H1 (cell line): ENCODE measurements around the gene SDHAF4. TPM values are rescaled to one million over a fixed set of nuclear protein-coding genes. Genes with fewer than 3 reads are reported as not detected.

Experiments
- CTCF ChIA-PET: fragments of 300-600 bp; sonication (Branson Sonifier 250); formaldehyde crosslinking; loops from one replicate; lab custom pipeline; 2021; ENCODE audit not compliant: partially characterized antibody; lab: Charles Lee
- POLR2A ChIA-PET: fragments of 300-600 bp; sonication (Branson Sonifier 250); formaldehyde crosslinking; loops from one replicate; lab custom pipeline; 2021; ENCODE audit warnings: inconsistent platforms; ENCODE audit not compliant: partially characterized antibody; lab: Charles Lee
- DNase-seq, 2 experiments: peaks; one replicate each; pipeline versions ENCODE4 v3.0.0 to v3.0.0-alpha.2; 2010 to 2022; ENCODE audit warnings: low spot score in 2 of 2, low read depth in 1 of 2, mixed read lengths in 1 of 2
- FAIRE-seq: peaks from 2 replicates; lab custom pipeline; 2011; peaks lifted over from hg19 to GRCh38; lab: Jason Lieb, UNC
- H2AFZ ChIP-seq: 2 replicates; pipeline ENCODE4 v1.8.1; 2012; ENCODE audit warnings: low read length, inconsistent platforms
- H2AK5ac ChIP-seq: 2 replicates; pipeline ENCODE4 v1.6.1; 2013; ENCODE audit warnings: low read depth, low read length
- H2BK120ac ChIP-seq: replicated peaks from 2 replicates; pipeline ENCODE3; 2013; ENCODE audit warnings: low read depth, low read length, inconsistent platforms
- H2BK12ac ChIP-seq: 2 replicates; pipeline ENCODE4 v1.6.1; 2013; ENCODE audit warnings: low read depth, low read length
- H2BK15ac ChIP-seq: 2 replicates; pipeline ENCODE4 v1.6.1; 2013; ENCODE audit warnings: low read length
- H2BK20ac ChIP-seq: 2 replicates; pipeline ENCODE4 v1.6.1; 2013; ENCODE audit warnings: low read length
- H2BK5ac ChIP-seq: 2 replicates; pipeline ENCODE4 v1.6.1; 2013; ENCODE audit warnings: low read depth, low read length
- H3K14ac ChIP-seq: 2 replicates; pipeline ENCODE4 v1.6.1; 2013; ENCODE audit warnings: inconsistent platforms; ENCODE audit not compliant: insufficient read length
- H3K18ac ChIP-seq: 2 replicates; pipeline ENCODE4 v1.6.1; 2013; ENCODE audit warnings: low read length; ENCODE audit errors: extremely low read depth
- H3K23ac ChIP-seq: 2 replicates; pipeline ENCODE4 v1.6.1; 2013; ENCODE audit warnings: inconsistent platforms; ENCODE audit not compliant: insufficient read length
- H3K23me2 ChIP-seq: 2 replicates; pipeline ENCODE4 v1.6.1; 2013; ENCODE audit warnings: low read depth, low read length
- H3K27ac ChIP-seq: 2 replicates; pipeline ENCODE4 v1.6.1; 2011; ENCODE audit warnings: low read depth, low read length, inconsistent platforms
- H3K27me3 ChIP-seq, 4 experiments: replicated peaks in 1 of 4; 1 replicate in 1 of 4; 2 replicates in 3 of 4; pipeline versions ENCODE4 v1.6.1 to v1.8.1; 2011 to 2013; ENCODE audit warnings: low read length in 3 of 4, mild to moderate bottlenecking in 3 of 4, inconsistent platforms in 2 of 4, mixed read lengths in 2 of 4, moderate library complexity in 1 of 4; ENCODE audit not compliant: control insufficient read depth in 3 of 4, insufficient read depth in 3 of 4; ENCODE audit errors: extremely low read depth in 1 of 4
- H3K36me3 ChIP-seq, 4 experiments: 2 replicates each; pipeline versions ENCODE4 v1.6.1 to v1.8.1; 2011 to 2013; ENCODE audit warnings: mild to moderate bottlenecking in 4 of 4, low read length in 3 of 4, moderate library complexity in 2 of 4, control low read depth in 1 of 4, inconsistent platforms in 1 of 4; ENCODE audit not compliant: insufficient read depth in 4 of 4, control insufficient read depth in 2 of 4
- H3K4ac ChIP-seq: replicated peaks from 2 replicates; pipeline ENCODE3; 2013; ENCODE audit warnings: low read length, low read depth, mixed read lengths, inconsistent platforms; ENCODE audit not compliant: insufficient read length
- H3K4me1 ChIP-seq, 4 experiments: replicated peaks in 1 of 4; 1 replicate in 1 of 4; 2 replicates in 3 of 4; pipeline versions ENCODE4 v1.6.1 to v1.8.1; 2011 to 2013; ENCODE audit warnings: low read length in 3 of 4, inconsistent platforms in 2 of 4, mixed read lengths in 1 of 4; ENCODE audit not compliant: insufficient read depth in 4 of 4, control insufficient read depth in 3 of 4
- H3K4me2 ChIP-seq, 2 experiments: 2 replicates each; pipeline versions ENCODE4 v1.6.1 to v1.8.1; 2011 to 2013; ENCODE audit warnings: low read depth in 2 of 2, low read length in 2 of 2, control low read depth in 1 of 2, inconsistent platforms in 1 of 2, mild to moderate bottlenecking in 1 of 2; ENCODE audit not compliant: insufficient read depth in 1 of 2
- H3K4me3 ChIP-seq, 4 experiments: fragments of 200-600, 300-600 bp in 1 of 4; sonication (generic), shearing (Covaris generic), sonication (Bioruptor Twin) in 1 of 4; 2 replicates each; pipeline versions ENCODE4 v1.5.1 to v1.8.1; 2011 to 2016; ENCODE audit warnings: low read length in 4 of 4, low read depth in 3 of 4, control low read depth in 2 of 4, inconsistent platforms in 2 of 4, mild to moderate bottlenecking in 2 of 4, mixed read lengths in 1 of 4, moderate library complexity in 1 of 4; ENCODE audit not compliant: insufficient read depth in 2 of 4; ENCODE audit errors: extremely low read depth in 1 of 4
- H3K56ac ChIP-seq: replicated peaks from 2 replicates; pipeline ENCODE3; 2013; ENCODE audit warnings: low read depth, mild to moderate bottlenecking, mixed read lengths, low read length, inconsistent platforms; ENCODE audit not compliant: insufficient read length
- H3K79me1 ChIP-seq: 2 replicates; pipeline ENCODE4 v1.6.1; 2013; ENCODE audit warnings: low read depth, low read length, control low read depth
- H3K79me2 ChIP-seq, 2 experiments: 2 replicates each; pipeline versions ENCODE4 v1.6.1 to v1.8.1; 2012 to 2013; ENCODE audit warnings: low read length in 2 of 2, mild to moderate bottlenecking in 2 of 2, inconsistent platforms in 1 of 2; ENCODE audit not compliant: insufficient read depth in 2 of 2, control insufficient read depth in 1 of 2
- H3K9ac ChIP-seq, 4 experiments: replicated peaks in 1 of 4; 1 replicate in 1 of 4; 2 replicates in 3 of 4; pipeline versions ENCODE4 v1.6.1 to v1.8.1; 2011 to 2013; ENCODE audit warnings: low read depth in 3 of 4, low read length in 3 of 4, control low read depth in 2 of 4, mild to moderate bottlenecking in 2 of 4, moderate library complexity in 2 of 4, inconsistent platforms in 1 of 4; ENCODE audit errors: extremely low read depth in 1 of 4
- H3K9me3 ChIP-seq, 2 experiments: 2 replicates each; pipeline versions ENCODE4 v1.6.1 to v1.8.1; 2012 to 2013; ENCODE audit warnings: mild to moderate bottlenecking in 2 of 2, moderate library complexity in 2 of 2, control low read depth in 1 of 2, inconsistent platforms in 1 of 2, low read depth in 1 of 2, low read length in 1 of 2, mixed read lengths in 1 of 2; ENCODE audit not compliant: insufficient read depth in 2 of 2
- H4K20me1 ChIP-seq, 2 experiments: replicated peaks in 1 of 2; 2 replicates each; pipeline versions ENCODE3 to v1.8.1; 2011 to 2013; ENCODE audit warnings: inconsistent platforms in 2 of 2, low read length in 2 of 2, mild to moderate bottlenecking in 1 of 2; ENCODE audit not compliant: insufficient read depth in 2 of 2, control insufficient read depth in 1 of 2
- H4K5ac ChIP-seq: 2 replicates; pipeline ENCODE4 v1.6.1; 2013; ENCODE audit warnings: low read length, low read depth, mixed read lengths, inconsistent platforms; ENCODE audit not compliant: insufficient read length
- H4K8ac ChIP-seq: 2 replicates; pipeline ENCODE4 v1.8.0; 2013; ENCODE audit warnings: mild to moderate bottlenecking, moderate library complexity, low read length, inconsistent platforms; ENCODE audit not compliant: insufficient read depth; ENCODE audit errors: extremely low read depth
- H4K91ac ChIP-seq: replicated peaks from 2 replicates; pipeline ENCODE3; 2013; ENCODE audit warnings: low read length, mixed read lengths, inconsistent platforms; ENCODE audit not compliant: insufficient read length
- ASH2L ChIP-seq: fragments of 200-600, 300-600 bp; sonication (generic); IDR thresholded peaks from one replicate; pipeline ENCODE4 v1.7.1; 2017; ENCODE audit warnings: low read length
- BCL11A ChIP-seq, 2 experiments: IDR thresholded peaks; one replicate each; pipeline ENCODE4 v1.6.1; 2011; ENCODE audit warnings: low read depth in 2 of 2, low read length in 2 of 2, mild to moderate bottlenecking in 2 of 2
- CBX5 ChIP-seq: fragments of 300-800, 300-1000 bp; sonication (generic); IDR thresholded peaks from 2 replicates; pipeline ENCODE4 v1.7.1; 2016; ENCODE audit warnings: antibody characterized with exemption, low read length, low read depth
- CREB1 ChIP-seq: IDR thresholded peaks from 2 replicates; pipeline ENCODE4 v1.6.1; 2012; ENCODE audit warnings: inconsistent platforms
- MAFK ChIP-seq: IDR thresholded peaks from 2 replicates; pipeline ENCODE4 v1.6.1; 2012; ENCODE audit warnings: low read depth, mild to moderate bottlenecking, improper control_type of control experiment, low read length
- NANOG ChIP-seq: IDR thresholded peaks from 2 replicates; pipeline ENCODE4 v1.6.1; 2011; ENCODE audit warnings: low read length, low read depth, mild to moderate bottlenecking, inconsistent platforms; ENCODE audit not compliant: insufficient read depth, poor library complexity, severe bottlenecking
- POLR2AphosphoS5 ChIP-seq: IDR thresholded peaks from 2 replicates; pipeline ENCODE4 v1.6.1; 2011; ENCODE audit warnings: low read depth, low read length
- RAD21 ChIP-seq, 2 experiments: IDR thresholded peaks in 1 of 2; conservative IDR thresholded peaks in 1 of 2; 2 replicates each; pipeline ENCODE4 v1.6.1; 2011; ENCODE audit warnings: low read depth in 2 of 2, low read length in 2 of 2, improper control_type of control experiment in 1 of 2, inconsistent platforms in 1 of 2, mild to moderate bottlenecking in 1 of 2, moderate library complexity in 1 of 2
- SP4 ChIP-seq: IDR thresholded peaks from 2 replicates; pipeline ENCODE4 v1.6.1; 2012; ENCODE audit warnings: low read length, inconsistent platforms
- SUZ12 ChIP-seq: fragments of 200-600 bp; sonication (generic); IDR thresholded peaks from 2 replicates; pipeline ENCODE4 v1.6.1; 2012; ENCODE audit warnings: mild to moderate bottlenecking, inconsistent platforms, low read length, moderate library complexity, mixed read lengths
- TBP ChIP-seq: IDR thresholded peaks from 2 replicates; pipeline ENCODE4 v1.6.1; 2011; ENCODE audit warnings: low read depth, low read length, improper control_type of control experiment
- TEAD4 ChIP-seq: IDR thresholded peaks from 2 replicates; pipeline ENCODE4 v1.6.1; 2012; ENCODE audit warnings: low read depth, low read length, inconsistent platforms, mixed read lengths
- WGBS, 2 experiments: shearing (Covaris generic) in 1 of 2; methylation state at CpG; one replicate each; pipeline versions ENCODE4 v1.1.6 to v1.1.7; 2013 to 2015; ENCODE audit warnings: low lambda C conversion rate in 2 of 2, mixed read lengths in 2 of 2, inconsistent platforms in 1 of 2, low coverage in 1 of 2, missing lambda C conversion rate in 1 of 2; ENCODE audit not compliant: insufficient replicate concordance in 2 of 2, insufficient coverage in 1 of 2, insufficient read length in 1 of 2; ENCODE audit errors: extremely low coverage in 1 of 2, missing lambda C conversion rate in 1 of 2; 5-methylcytosine and 5-hydroxymethylcytosine counted together
- polyA plus RNA-seq, 7 experiments: library from polyadenylated mRNA; depleted of rRNA in 3 of 7; stranded (reverse) in 5 of 7; unstranded in 2 of 7; fragments of >200 nt in 5 of 7; fragments of 200-250 nt in 2 of 7; gene quantifications; 1 replicate in 5 of 7; 2 replicates in 1 of 7; 4 replicates in 1 of 7; pipeline versions ENCODE4 v1.2.1 to v1.2.3, GENCODE V29; 2011 to 2013; ENCODE audit warnings: missing spikeins in 2 of 7, mixed read lengths in 2 of 7
- total RNA-seq: library from RNA; stranded (reverse); fragmentation: NEBNext Ultra II Directional; extraction: Animal tissue kit (Norgen Biotek cat#: 25700); gene quantifications from 2 replicates; pipeline ENCODE4 v1.2.1, GENCODE V29; 2021
- TF ChIP-seq, protein P1 (sequence below): IDR thresholded peaks from 2 replicates; pipeline ENCODE4 v1.6.1; 2011; ENCODE audit warnings: low read depth, mild to moderate bottlenecking, low read length; ENCODE audit not compliant: insufficient read depth
- TF ChIP-seq, protein P2 (sequence below): IDR thresholded peaks from 2 replicates; pipeline ENCODE4 v1.6.1; 2011; ENCODE audit warnings: low read length, improper control_type of control experiment

Gene SDHAF4
- total and polyA plus RNA-seq, 2 of the 8 experiments (the other 6 are each of a cell fraction or from before 2014, with no cell fraction given): 9.8 to 14.9 TPM

DNA sequence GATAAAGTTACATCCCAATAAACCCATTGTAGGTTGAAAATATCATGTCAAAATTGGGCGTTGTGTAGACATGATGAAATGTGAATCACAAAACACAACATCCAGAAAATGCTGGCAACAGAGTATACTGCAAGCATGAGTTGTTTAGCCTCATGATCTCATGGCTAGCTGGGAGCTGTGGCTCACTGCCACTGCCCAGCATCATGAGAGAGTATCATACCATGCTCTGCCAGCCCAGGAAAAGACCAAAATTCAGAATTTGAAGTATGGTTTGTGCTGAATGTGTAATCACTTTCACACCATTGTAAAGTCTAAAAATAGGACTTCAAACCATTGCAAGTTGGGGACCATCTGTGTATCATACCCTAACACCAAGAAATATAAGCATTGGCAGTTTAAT, 55.7 kb downstream of the SDHAF4 start:
- H2BK120ac ChIP-seq: no peak overlapping the region
- POLR2A ChIA-PET: no interaction called here
- no peak for TF ChIP-seq SUZ12
- TF ChIP-seq CBX5: no peak
- no peak for TF ChIP-seq MAFK
- no peak for TF ChIP-seq RAD21 (IDR thresholded peaks at IDR 0.05 in 1 of 2, conservative IDR thresholded peaks at IDR 0.05 in 1 of 2; ENCODE audit: low read depth in 2 of 2, low read length in 2 of 2)
- no peak for TF ChIP-seq POLR2AphosphoS5
- TF ChIP-seq TBP: no peak
- TF ChIP-seq TEAD4: no peak
- TF ChIP-seq, protein P1, sequence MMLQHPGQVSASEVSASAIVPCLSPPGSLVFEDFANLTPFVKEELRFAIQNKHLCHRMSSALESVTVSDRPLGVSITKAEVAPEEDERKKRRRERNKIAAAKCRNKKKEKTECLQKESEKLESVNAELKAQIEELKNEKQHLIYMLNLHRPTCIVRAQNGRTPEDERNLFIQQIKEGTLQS: no peak
- no peak for TF ChIP-seq BCL11A (IDR thresholded peaks at IDR 0.05; ENCODE audit: low read depth in 2 of 2, low read length in 2 of 2)
- no peak for TF ChIP-seq ASH2L
- no peak for TF ChIP-seq SP4
- TF ChIP-seq, protein P2, sequence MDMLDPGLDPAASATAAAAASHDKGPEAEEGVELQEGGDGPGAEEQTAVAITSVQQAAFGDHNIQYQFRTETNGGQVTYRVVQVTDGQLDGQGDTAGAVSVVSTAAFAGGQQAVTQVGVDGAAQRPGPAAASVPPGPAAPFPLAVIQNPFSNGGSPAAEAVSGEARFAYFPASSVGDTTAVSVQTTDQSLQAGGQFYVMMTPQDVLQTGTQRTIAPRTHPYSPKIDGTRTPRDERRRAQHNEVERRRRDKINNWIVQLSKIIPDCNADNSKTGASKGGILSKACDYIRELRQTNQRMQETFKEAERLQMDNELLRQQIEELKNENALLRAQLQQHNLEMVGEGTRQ: no peak
- TF ChIP-seq NANOG: no peak
- TF ChIP-seq CREB1: no peak

More for the DNA sequence above, 55.7 kb downstream of the SDHAF4 start:
- no peak for FAIRE-seq
- no peak overlapping the region for H3K56ac ChIP-seq
- H3K27ac ChIP-seq: no peak overlapping the region
- no peaks in the 10 kb centered on the region for H4K20me1 ChIP-seq
- H3K23ac ChIP-seq: no peak overlapping the region
- H3K4me3 ChIP-seq: no peak overlapping the region
- no peak overlapping the region for H3K9ac ChIP-seq
- no peak overlapping the region for H2AK5ac ChIP-seq
- no peak overlapping the region for H4K5ac ChIP-seq
- H4K91ac ChIP-seq: no peak overlapping the region
- no peak overlapping the region for H3K18ac ChIP-seq
- H3K79me1 ChIP-seq: no peaks in the 10 kb centered on the region
- H4K8ac ChIP-seq: no peak overlapping the region
- no peak for DNase-seq
- H2AFZ ChIP-seq: no peak overlapping the region
- H2BK20ac ChIP-seq: no peak overlapping the region
- CTCF ChIA-PET: interaction anchor here (0.8 kb wide), 1 partner anchor 12 kb away, joined by 3 read pairs; no protein-coding TSS in a partner anchor
- WGBS, 2 experiments: 88% methylated on average over 1 of the region's 1 CpG; no CpG with 5 or more reads in 1 of the 2 experiments
- H3K9me3 ChIP-seq: no peaks in the 10 kb centered on the region
- no peaks in the 10 kb centered on the region for H3K23me2 ChIP-seq
- H3K36me3 ChIP-seq: no peaks in the 10 kb centered on the region
- no peaks in the 10 kb centered on the region for H3K4me1 ChIP-seq
- no peak overlapping the region for H2BK12ac ChIP-seq
- no peak overlapping the region for H3K14ac ChIP-seq
- H2BK5ac ChIP-seq: no peak overlapping the region
- no peaks in the 10 kb centered on the region for H3K27me3 ChIP-seq
- H3K79me2 ChIP-seq: no peaks in the 10 kb centered on the region
- no peak overlapping the region for H3K4ac ChIP-seq
- H2BK15ac ChIP-seq: no peak overlapping the region
- H3K4me2 ChIP-seq: no peak overlapping the region
